Stimulated activated naive B cell treated with anti-CD40 and anti-IgM and Interleukin-4, amounts not matched to agents 10 μg/mL and 1 μg/mL and 100 μg/mL, for 72 hours (primary cell): ENCODE measurements around the gene NDEL1.

ENCODE experiments used
- ATAC-seq, 2 donors: fragments of 150-1000 bp; cut with Tn5 transposase; replicated peaks; 2 replicates each; pipeline ENCODE4 v1.10.0; 2021; ENCODE audit warnings: moderate library complexity in 1 of 2
- DNase-seq: peaks from one replicate; pipeline ENCODE4 v3.0.0; 2021
- H3K27ac Mint-ChIP-seq: one replicate; pipeline ENCODE4 v1.8.0; 2022; ENCODE audit warnings: mild to moderate bottlenecking, mixed read lengths
- H3K27me3 Mint-ChIP-seq, 2 donors: one replicate each; pipeline ENCODE4 v1.8.0; 2022; ENCODE audit warnings: mixed read lengths in 2 of 2
- H3K36me3 Mint-ChIP-seq, 2 donors: one replicate each; pipeline ENCODE4 v1.8.0; 2022; ENCODE audit warnings: mixed read lengths in 2 of 2, mild to moderate bottlenecking in 1 of 2
- H3K4me1 Mint-ChIP-seq, 2 donors: one replicate each; pipeline ENCODE4 v1.8.0; 2022; ENCODE audit warnings: mixed read lengths in 2 of 2, mild to moderate bottlenecking in 1 of 2
- H3K4me3 Mint-ChIP-seq, 2 donors: one replicate each; pipeline ENCODE4 v1.8.0; 2022; ENCODE audit warnings: mild to moderate bottlenecking in 2 of 2, mixed read lengths in 2 of 2, moderate library complexity in 1 of 2
- H3K9me3 Mint-ChIP-seq, 2 donors: one replicate each; pipeline ENCODE4 v1.8.0; 2022; ENCODE audit warnings: mixed read lengths in 2 of 2, mild to moderate bottlenecking in 1 of 2

The NDEL1 gene

GRCh38 chr17:8405499-8406016, 30.1 kb upstream of the NDEL1 start:
- Mint-ChIP-seq H3K4me1 (peaks cover 6 to 8% of the 10 kb centered on the region in 2 donors), H3K9me3 (no peaks in the 10 kb centered on the region), H3K27ac (no peak overlapping the region), H3K4me3 (no peak overlapping the region), H3K27me3 (peaks cover 28 to 33% of the 10 kb centered on the region in 2 donors), H3K36me3 (no peaks in the 10 kb centered on the region)
- no peak for ATAC-seq
- DNase-seq = no peak

- H3K36me3 Mint-ChIP-seq = no peaks in the 10 kb centered on the region
- no peak overlapping the region for H3K4me3 Mint-ChIP-seq
- peaks cover 27 to 32% of the 10 kb centered on the region in 2 donors for H3K27me3 Mint-ChIP-seq
Observed at GRCh38 chr17:8406174-8406573, 29.5 kb upstream of the NDEL1 start.

GRCh38 chr17:8408371-8408770, 27.3 kb upstream of the NDEL1 start:
- no peak for ATAC-seq
- no peak overlapping the region for H3K4me3 Mint-ChIP-seq

More at GRCh38 chr17:8406174-8406573, 29.5 kb upstream of the NDEL1 start:
- Mint-ChIP-seq H3K4me1 (peaks cover 6 to 8% of the 10 kb centered on the region in 2 donors), H3K27ac (no peak overlapping the region), H3K9me3 (no peaks in the 10 kb centered on the region)
- DNase-seq (no peak), ATAC-seq (no peak)

GRCh38 chr17:8409966-8410882, 25.5 kb upstream of the NDEL1 start:
- no peaks in the 10 kb centered on the region for H3K36me3 Mint-ChIP-seq
- H3K9me3 Mint-ChIP-seq = no peaks in the 10 kb centered on the region
- peaks cover 6 to 8% of the 10 kb centered on the region in 2 donors for H3K4me1 Mint-ChIP-seq
- H3K27ac Mint-ChIP-seq = no peak overlapping the region
- DNase-seq = peak; percentile 42
- peak overlapping the region in 1 of 2 donors; percentile 31 for H3K4me3 Mint-ChIP-seq
- peaks cover 18 to 31% of the 10 kb centered on the region in 2 donors for H3K27me3 Mint-ChIP-seq
- ATAC-seq = peak; percentile 77 to 81

More at GRCh38 chr17:8408371-8408770, 27.3 kb upstream of the NDEL1 start:
- DNase-seq = no peak
- Mint-ChIP-seq H3K9me3 (no peaks in the 10 kb centered on the region), H3K36me3 (no peaks in the 10 kb centered on the region), H3K27ac (peak overlapping the region; percentile 44), H3K27me3 (peaks cover 18 to 25% of the 10 kb centered on the region in 2 donors), H3K4me1 (peaks cover 6 to 8% of the 10 kb centered on the region in 2 donors)

- Mint-ChIP-seq H3K27me3 (peaks cover 19 to 36% of the 10 kb centered on the region in 2 donors), H3K4me1 (peaks cover 6 to 8% of the 10 kb centered on the region in 2 donors), H3K4me3 (no peak overlapping the region), H3K36me3 (no peaks in the 10 kb centered on the region), H3K27ac (no peak overlapping the region), H3K9me3 (no peaks in the 10 kb centered on the region)
- ATAC-seq (no peak), DNase-seq (no peak)
Observed at GRCh38 chr17:8410883-8411238, 24.8 kb upstream of the NDEL1 start.

- H3K27ac Mint-ChIP-seq = no peak overlapping the region
- H3K4me1 Mint-ChIP-seq = peaks cover 6 to 8% of the 10 kb centered on the region in 2 donors
- H3K9me3 Mint-ChIP-seq = no peaks in the 10 kb centered on the region
- no peaks in the 10 kb centered on the region for H3K36me3 Mint-ChIP-seq
- ATAC-seq (no peak), DNase-seq (no peak)
- no peak overlapping the region for H3K4me3 Mint-ChIP-seq
- H3K27me3 Mint-ChIP-seq = peaks cover 24 to 41% of the 10 kb centered on the region in 2 donors
Observed at GRCh38 chr17:8412089-8412488, 23.6 kb upstream of the NDEL1 start.

- Mint-ChIP-seq H3K4me3 (no peak overlapping the region), H3K27ac (no peak overlapping the region), H3K9me3 (no peaks in the 10 kb centered on the region), H3K36me3 (peaks cover 1 to 3% of the 10 kb centered on the region in 2 donors), H3K27me3 (peaks cover 32 to 46% of the 10 kb centered on the region in 2 donors), H3K4me1 (peaks cover 6 to 8% of the 10 kb centered on the region in 2 donors)
- ATAC-seq = no peak
- no peak for DNase-seq
Observed at GRCh38 chr17:8413328-8413727, 22.4 kb upstream of the NDEL1 start.

- Mint-ChIP-seq H3K27ac (no peak overlapping the region), H3K9me3 (no peaks in the 10 kb centered on the region), H3K27me3 (peaks cover 35 to 50% of the 10 kb centered on the region in 2 donors), H3K4me1 (peaks cover 6 to 8% of the 10 kb centered on the region in 2 donors), H3K4me3 (no peak overlapping the region), H3K36me3 (peaks cover 1 to 3% of the 10 kb centered on the region in 2 donors)
- ATAC-seq (no peak), DNase-seq (no peak)
Observed at GRCh38 chr17:8413938-8414337, 21.7 kb upstream of the NDEL1 start.

GRCh38 chr17:8417806-8418205, 17.9 kb upstream of the NDEL1 start:
- ATAC-seq (no peak), DNase-seq (no peak)
- peaks cover 1 to 3% of the 10 kb centered on the region in 2 donors for H3K36me3 Mint-ChIP-seq
- no peak overlapping the region for H3K27ac Mint-ChIP-seq
- no peaks in the 10 kb centered on the region for H3K4me1 Mint-ChIP-seq
- H3K27me3 Mint-ChIP-seq = peaks cover 43 to 74% of the 10 kb centered on the region in 2 donors
- H3K4me3 Mint-ChIP-seq = no peak overlapping the region
- H3K9me3 Mint-ChIP-seq = no peaks in the 10 kb centered on the region

GRCh38 chr17:8418471-8418870, 17.2 kb upstream of the NDEL1 start:
- H3K36me3 Mint-ChIP-seq = peaks cover 1 to 3% of the 10 kb centered on the region in 2 donors
- H3K27ac Mint-ChIP-seq = no peak overlapping the region
- ATAC-seq (no peak), DNase-seq (no peak)
- H3K27me3 Mint-ChIP-seq = peaks cover 49 to 75% of the 10 kb centered on the region in 2 donors
- no peaks in the 10 kb centered on the region for H3K9me3 Mint-ChIP-seq
- no peaks in the 10 kb centered on the region for H3K4me1 Mint-ChIP-seq
- no peak overlapping the region for H3K4me3 Mint-ChIP-seq

GRCh38 chr17:8419305-8419704, 16.4 kb upstream of the NDEL1 start:
- no peaks in the 10 kb centered on the region for H3K9me3 Mint-ChIP-seq
- ATAC-seq (no peak), DNase-seq (no peak)
- H3K4me3 Mint-ChIP-seq = no peak overlapping the region
- no peak overlapping the region for H3K27ac Mint-ChIP-seq
- peaks cover 1 to 3% of the 10 kb centered on the region in 2 donors for H3K36me3 Mint-ChIP-seq
- H3K27me3 Mint-ChIP-seq = peaks cover 51 to 75% of the 10 kb centered on the region in 2 donors
- H3K4me1 Mint-ChIP-seq = no peaks in the 10 kb centered on the region

GRCh38 chr17:8420041-8420934, 15.4 kb upstream of the NDEL1 start:
- no peaks in the 10 kb centered on the region for H3K9me3 Mint-ChIP-seq
- no peak for DNase-seq
- H3K36me3 Mint-ChIP-seq = peaks cover 1 to 3% of the 10 kb centered on the region in 2 donors
- H3K4me3 Mint-ChIP-seq = no peak overlapping the region
- H3K27me3 Mint-ChIP-seq = peaks cover 55 to 72% of the 10 kb centered on the region in 2 donors
- peak; percentile 54 to 58 for ATAC-seq
- no peak overlapping the region for H3K27ac Mint-ChIP-seq
- H3K4me1 Mint-ChIP-seq = no peaks in the 10 kb centered on the region

- Mint-ChIP-seq H3K27me3 (peaks cover 51 to 62% of the 10 kb centered on the region in 2 donors), H3K4me3 (no peak overlapping the region), H3K9me3 (no peaks in the 10 kb centered on the region), H3K27ac (no peak overlapping the region), H3K36me3 (peaks cover 1 to 3% of the 10 kb centered on the region in 2 donors), H3K4me1 (no peaks in the 10 kb centered on the region)
- DNase-seq (no peak), ATAC-seq (no peak)
Observed at GRCh38 chr17:8421571-8421970, 14.1 kb upstream of the NDEL1 start.

GRCh38 chr17:8426094-8426720, 9.5 kb upstream of the NDEL1 start:
- no peaks in the 10 kb centered on the region for H3K36me3 Mint-ChIP-seq
- H3K4me3 Mint-ChIP-seq = no peak overlapping the region
- DNase-seq = no peak
- H3K9me3 Mint-ChIP-seq = no peaks in the 10 kb centered on the region
- ATAC-seq = no peak
- no peak overlapping the region for H3K27ac Mint-ChIP-seq
- peaks cover 27 to 32% of the 10 kb centered on the region in 2 donors for H3K27me3 Mint-ChIP-seq
- no peaks in the 10 kb centered on the region for H3K4me1 Mint-ChIP-seq
